ENCODE measurements around the gene CD34.

CD34 gene

GRCh38 chr1:207863893-207864535 is 46.9 kb downstream of the CD34 start:
- Histone ChIP-seq H3K27ac (ENCODE audit: poor library complexity, severe bottlenecking) (no peak overlapping the region), H3K36me3 (ENCODE audit: low read depth) (peaks cover 4% of the 10 kb centered on the region), H3K27me3 (ENCODE audit: insufficient read depth, poor library complexity, severe bottlenecking) (no peaks in the 10 kb centered on the region), H3K4me1 (ENCODE audit: insufficient read depth, poor library complexity, severe bottlenecking) (no peaks in the 10 kb centered on the region), H3K9me3 (ENCODE audit: severe bottlenecking) (no peaks in the 10 kb centered on the region), H3K4me3 (ENCODE audit: severe bottlenecking) (no peak overlapping the region)
- no peak for TF ChIP-seq CTCF (IDR thresholded peaks at IDR 0.05; ENCODE audit: poor library complexity, severe bottlenecking)
- ATAC-seq (ENCODE audit: low read depth), result no peak
- DNase-seq (ENCODE audit: low spot score), result no peak

DNA sequence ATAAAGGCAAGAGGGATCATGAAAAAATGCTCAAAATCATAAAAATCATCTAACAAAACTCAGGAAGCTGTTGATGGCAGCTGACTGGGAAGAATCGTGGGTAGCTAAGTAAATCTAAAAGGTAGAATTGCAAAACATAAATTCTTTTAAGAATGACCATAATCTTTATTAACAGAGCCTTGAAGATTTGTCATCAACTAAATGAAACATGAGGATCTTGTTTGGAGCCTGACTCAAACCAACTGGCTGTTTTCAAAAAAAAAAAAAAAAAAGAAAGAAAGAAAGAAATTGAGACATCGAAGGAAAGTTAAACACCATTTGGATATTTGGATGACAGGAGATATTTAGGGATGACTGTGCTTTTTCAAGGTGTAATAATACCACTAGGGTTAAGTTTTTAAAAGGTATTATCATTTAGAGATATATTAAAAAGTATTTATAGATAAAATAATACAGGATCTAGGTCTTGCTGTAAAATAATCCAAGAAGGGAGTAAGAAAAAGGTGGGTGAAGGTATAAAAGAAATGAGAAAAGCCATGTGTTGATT is 48.6 kb downstream of the CD34 start:
- no peaks in the 10 kb centered on the region for H3K9me3 ChIP-seq (ENCODE audit: severe bottlenecking)
- no peak for TF ChIP-seq CTCF (IDR thresholded peaks at IDR 0.05; ENCODE audit: poor library complexity, severe bottlenecking)
- no peaks in the 10 kb centered on the region for H3K27me3 ChIP-seq (ENCODE audit: insufficient read depth, poor library complexity, severe bottlenecking)
- peaks cover 4% of the 10 kb centered on the region for H3K36me3 ChIP-seq (ENCODE audit: low read depth)
- ATAC-seq (ENCODE audit: low read depth) (no peak), DNase-seq (ENCODE audit: low spot score) (no peak)
- no peak overlapping the region for H3K4me3 ChIP-seq (ENCODE audit: severe bottlenecking)
- no peaks in the 10 kb centered on the region for H3K4me1 ChIP-seq (ENCODE audit: insufficient read depth, poor library complexity, severe bottlenecking)
- no peak overlapping the region for H3K27ac ChIP-seq (ENCODE audit: poor library complexity, severe bottlenecking)

DNA sequence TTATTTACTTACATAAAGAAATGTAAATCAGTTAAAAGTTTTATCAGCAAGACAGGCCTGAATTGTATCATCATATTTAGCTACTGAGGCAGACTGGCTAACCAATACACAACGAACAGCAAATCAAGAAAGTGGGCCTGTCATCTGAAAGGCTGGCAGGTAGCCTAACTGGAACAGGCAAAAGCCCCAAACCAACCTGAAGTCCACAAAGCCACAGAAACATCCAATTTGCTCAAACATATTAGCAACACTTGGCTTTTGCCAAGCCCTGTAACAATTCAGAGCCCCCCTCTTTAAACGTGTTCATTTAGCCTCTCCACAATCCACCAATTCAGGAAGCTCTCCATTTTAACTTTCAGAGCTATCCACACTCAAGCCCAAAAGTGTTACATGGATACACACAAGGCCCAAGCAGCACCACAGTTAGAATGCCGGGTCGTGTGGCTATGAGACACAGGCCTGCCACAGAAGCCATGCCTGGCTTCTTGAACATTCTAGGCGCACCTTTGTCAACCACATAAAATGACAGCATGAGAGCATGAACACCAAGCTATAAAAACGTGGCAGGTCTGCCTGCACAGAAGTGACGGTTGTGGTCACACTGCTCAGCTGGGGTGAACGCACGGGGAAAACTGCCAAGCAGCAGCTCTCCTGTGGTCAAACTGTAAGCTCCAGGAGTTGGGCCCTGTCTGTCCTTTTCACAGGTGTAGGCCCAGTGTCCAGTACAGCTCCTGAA is 49.3 kb downstream of the CD34 start:
- Histone ChIP-seq H3K36me3 (ENCODE audit: low read depth) (no peaks in the 10 kb centered on the region; the same call in 1 of the 2 replicates), H3K4me3 (ENCODE audit: severe bottlenecking) (no peak overlapping the region), H3K27ac (ENCODE audit: poor library complexity, severe bottlenecking) (no peak overlapping the region), H3K27me3 (ENCODE audit: insufficient read depth, poor library complexity, severe bottlenecking) (no peaks in the 10 kb centered on the region), H3K4me1 (ENCODE audit: insufficient read depth, poor library complexity, severe bottlenecking) (no peaks in the 10 kb centered on the region), H3K9me3 (ENCODE audit: severe bottlenecking) (no peaks in the 10 kb centered on the region)
- ATAC-seq (ENCODE audit: low read depth), result no peak
- TF ChIP-seq CTCF (IDR thresholded peaks at IDR 0.05; ENCODE audit: poor library complexity, severe bottlenecking), result no peak
- no peak for DNase-seq (ENCODE audit: low spot score)

DNA sequence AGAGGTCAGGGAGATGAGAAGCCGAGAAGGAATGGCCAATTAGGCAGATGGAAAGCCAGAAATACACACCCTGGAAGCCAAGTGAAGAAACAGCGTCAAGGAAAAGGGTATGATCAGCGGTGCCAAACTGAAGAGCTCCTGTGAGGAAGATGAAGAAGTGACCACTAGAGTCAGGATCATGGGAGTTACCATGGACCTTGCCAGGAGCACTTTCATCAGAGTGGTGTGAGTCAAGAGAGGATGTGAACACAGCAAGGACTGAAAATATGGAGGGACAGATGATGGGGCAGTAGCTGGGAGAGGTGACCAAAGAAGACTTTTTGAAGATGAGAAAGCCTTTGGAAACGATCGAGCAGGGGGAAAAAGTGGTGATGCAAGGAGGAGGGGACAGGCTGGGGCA is 50.4 kb downstream of the CD34 start:
- no peak overlapping the region for H3K27ac ChIP-seq (ENCODE audit: poor library complexity, severe bottlenecking)
- no peaks in the 10 kb centered on the region; the same call in 1 of the 2 replicates for H3K36me3 ChIP-seq (ENCODE audit: low read depth)
- H3K4me1 ChIP-seq (ENCODE audit: insufficient read depth, poor library complexity, severe bottlenecking), result no peaks in the 10 kb centered on the region
- DNase-seq (ENCODE audit: low spot score) (no peak), ATAC-seq (ENCODE audit: low read depth) (no peak)
- no peak overlapping the region for H3K4me3 ChIP-seq (ENCODE audit: severe bottlenecking)
- TF ChIP-seq CTCF (IDR thresholded peaks at IDR 0.05; ENCODE audit: poor library complexity, severe bottlenecking), result no peak
- no peaks in the 10 kb centered on the region for H3K27me3 ChIP-seq (ENCODE audit: insufficient read depth, poor library complexity, severe bottlenecking)
- H3K9me3 ChIP-seq (ENCODE audit: severe bottlenecking), result no peaks in the 10 kb centered on the region
